ENCODE results near the gene SLC16A3. TPM values are rescaled to one million over a fixed set of nuclear protein-coding genes. Genes with fewer than 3 reads are reported as not detected.
A peak's percentile ranks its signal among the peaks of the same experiment; 100 is the strongest.

Gene SLC16A3
- polyA plus RNA-seq, 1 of the 3 experiments (the other 2 are of a cell fraction), result 70.7 TPM

DNA sequence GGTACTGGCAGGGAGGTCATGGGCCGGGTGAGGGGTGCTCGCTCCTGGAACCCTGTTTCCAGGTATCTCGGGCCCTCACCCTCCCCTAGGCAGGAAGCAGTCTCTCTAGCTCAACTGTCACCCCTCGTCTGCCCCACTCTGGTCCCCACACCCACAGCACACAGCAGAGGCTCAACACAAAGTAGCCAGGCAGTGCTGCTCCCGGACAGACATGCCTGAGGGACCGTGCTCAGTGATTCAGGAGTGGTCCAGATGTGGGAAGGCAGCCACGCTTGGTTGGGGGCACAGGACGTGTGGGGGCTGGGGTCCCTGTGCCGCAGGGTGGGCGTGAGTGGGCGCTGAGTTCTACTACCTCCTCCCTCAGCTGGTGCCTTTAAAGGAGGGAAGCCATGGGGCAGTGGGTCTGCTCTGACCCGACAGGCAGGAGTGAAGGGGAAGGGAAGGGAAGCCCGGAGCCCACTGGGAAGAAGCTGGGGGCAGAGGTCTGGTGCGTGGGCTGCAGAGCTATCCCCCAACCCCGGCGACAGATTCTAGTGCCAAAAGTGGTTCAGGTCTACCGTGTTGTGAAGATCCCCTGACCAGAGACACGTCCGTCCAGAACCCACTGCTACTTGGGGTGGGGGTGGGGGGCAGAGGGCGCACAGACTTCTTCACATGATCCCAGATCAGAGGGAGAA is 11.8 kb downstream of the SLC16A3 start:
- Histone ChIP-seq H3F3A (replicated peaks; ENCODE audit: insufficient read depth) (peaks cover 61% of the 10 kb centered on the region), H3K4me3 (ENCODE audit: low read depth in 2 of 2, low read length in 1 of 2) (no peak overlapping the region), H3K4me1 (ENCODE audit: control insufficient read depth in 1 of 2, insufficient read depth in 2 of 2, low read depth in 1 of 2, low read length in 1 of 2) (peaks cover 29 to 57% of the 10 kb centered on the region in 2 experiments; a peak in 3 of 4 replicates), H3K27me3 (ENCODE audit: insufficient read depth) (no peaks in the 10 kb centered on the region), H3K9me3 (no peaks in the 10 kb centered on the region), H3K36me3 (replicated peaks in 1 of 2; ENCODE audit: control insufficient read depth in 1 of 2, insufficient read depth in 2 of 2, low read length in 1 of 2) (peaks cover 39 to 78% of the 10 kb centered on the region in 2 experiments), H3K9me2 (no peaks in the 10 kb centered on the region), H3K27ac (ENCODE audit: low read depth in 2 of 2, low read length in 1 of 2) (peak overlapping the region; percentile 69 to 82), H3K79me2 (ENCODE audit: insufficient read depth) (peaks cover 67% of the 10 kb centered on the region; the same call in 1 of the 2 replicates), H3K9ac (peak overlapping the region; percentile 35; the same call in 1 of the 2 replicates), H2AFZ (ENCODE audit: low read depth) (no peak overlapping the region), H4K20me1 (ENCODE audit: insufficient read depth) (peaks cover 84% of the 10 kb centered on the region), H3K4me2 (peak overlapping the region; percentile 41; the same call in 1 of the 2 replicates)
- POLR2A ChIA-PET, result interaction anchor here (1.4 to 2.5 kb wide), 3 partner anchors 10 to 51 kb away, joined by 4 to 8 read pairs (median 7); partner anchors contain the start of gene SLC16A3
- DNase-seq, result no peak
- WGBS (ENCODE audit: low lambda C conversion rate), result 89% methylated on average over 17 of the region's 20 CpGs
- TF ChIP-seq RCOR1 (IDR thresholded peaks at IDR 0.05; ENCODE audit: low read length) (no peak), MEF2A (IDR thresholded peaks at IDR 0.05; ENCODE audit: borderline replicate concordance, low read depth) (no peak), ELF1 (IDR thresholded peaks at IDR 0.05) (no peak)
- TF ChIP-seq, protein P1, sequence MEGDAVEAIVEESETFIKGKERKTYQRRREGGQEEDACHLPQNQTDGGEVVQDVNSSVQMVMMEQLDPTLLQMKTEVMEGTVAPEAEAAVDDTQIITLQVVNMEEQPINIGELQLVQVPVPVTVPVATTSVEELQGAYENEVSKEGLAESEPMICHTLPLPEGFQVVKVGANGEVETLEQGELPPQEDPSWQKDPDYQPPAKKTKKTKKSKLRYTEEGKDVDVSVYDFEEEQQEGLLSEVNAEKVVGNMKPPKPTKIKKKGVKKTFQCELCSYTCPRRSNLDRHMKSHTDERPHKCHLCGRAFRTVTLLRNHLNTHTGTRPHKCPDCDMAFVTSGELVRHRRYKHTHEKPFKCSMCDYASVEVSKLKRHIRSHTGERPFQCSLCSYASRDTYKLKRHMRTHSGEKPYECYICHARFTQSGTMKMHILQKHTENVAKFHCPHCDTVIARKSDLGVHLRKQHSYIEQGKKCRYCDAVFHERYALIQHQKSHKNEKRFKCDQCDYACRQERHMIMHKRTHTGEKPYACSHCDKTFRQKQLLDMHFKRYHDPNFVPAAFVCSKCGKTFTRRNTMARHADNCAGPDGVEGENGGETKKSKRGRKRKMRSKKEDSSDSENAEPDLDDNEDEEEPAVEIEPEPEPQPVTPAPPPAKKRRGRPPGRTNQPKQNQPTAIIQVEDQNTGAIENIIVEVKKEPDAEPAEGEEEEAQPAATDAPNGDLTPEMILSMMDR (IDR thresholded peaks at IDR 0.05), result no peak
- CTCF ChIA-PET, result interaction anchor here (0.6 to 10.9 kb wide), 13 partner anchors 12 to 211 kb away, joined by 3 to 153 read pairs (median 4); partner anchors contain the start of genes CCDC57, CD7 and SLC16A3

DNA sequence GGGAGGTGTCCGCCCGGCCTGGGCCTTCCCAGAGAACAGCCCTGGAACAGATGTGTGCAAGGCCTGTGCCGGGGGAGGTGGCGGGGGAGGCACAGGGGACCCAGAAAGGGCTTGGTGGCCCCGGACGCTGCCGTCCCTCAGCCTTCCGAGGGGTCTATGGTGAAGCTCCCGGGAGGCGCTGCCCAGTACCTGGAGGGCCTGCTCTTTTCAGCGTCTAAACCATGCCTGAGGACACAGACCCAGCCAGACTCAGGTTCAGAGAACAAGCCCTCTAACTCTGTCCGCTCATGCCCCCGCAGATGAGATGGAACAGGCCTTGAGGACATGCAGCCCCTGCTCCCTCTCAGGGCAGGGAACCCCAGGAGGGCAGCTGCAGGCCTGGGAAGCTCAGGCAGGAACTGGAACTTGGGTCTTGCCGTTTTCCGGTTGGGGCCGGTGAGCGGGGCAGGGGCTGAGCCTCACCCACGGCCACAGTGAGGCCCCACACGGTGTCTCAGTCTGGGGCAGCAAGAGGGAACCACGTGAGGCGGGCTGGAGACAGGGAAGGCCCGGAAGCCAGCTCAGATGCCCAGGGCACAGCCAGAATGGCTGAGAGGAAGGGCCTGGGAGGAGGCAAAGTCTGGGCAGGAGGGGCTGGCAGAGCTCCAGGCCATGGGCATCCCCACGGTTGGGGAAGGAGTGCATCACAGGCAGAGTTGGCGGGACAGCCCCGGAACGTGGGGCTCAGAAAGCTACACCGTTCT is 12.5 kb downstream of the SLC16A3 start:
- peaks cover 45 to 79% of the 10 kb centered on the region in 2 experiments for H3K36me3 ChIP-seq (replicated peaks in 1 of 2; ENCODE audit: control insufficient read depth in 1 of 2, insufficient read depth in 2 of 2, low read length in 1 of 2)
- H3K9ac ChIP-seq, result peak overlapping the region; percentile 35; the same call in 1 of the 2 replicates
- H3K27ac ChIP-seq (ENCODE audit: low read depth in 2 of 2, low read length in 1 of 2), result peak overlapping the region; percentile 69 to 82
- peaks cover 65% of the 10 kb centered on the region for H3F3A ChIP-seq (replicated peaks; ENCODE audit: insufficient read depth)
- peaks cover 67% of the 10 kb centered on the region; the same call in 1 of the 2 replicates for H3K79me2 ChIP-seq (ENCODE audit: insufficient read depth)
- no peaks in the 10 kb centered on the region for H3K9me2 ChIP-seq
- DNase-seq, result peak; percentile 76
- TF ChIP-seq, protein P2, sequence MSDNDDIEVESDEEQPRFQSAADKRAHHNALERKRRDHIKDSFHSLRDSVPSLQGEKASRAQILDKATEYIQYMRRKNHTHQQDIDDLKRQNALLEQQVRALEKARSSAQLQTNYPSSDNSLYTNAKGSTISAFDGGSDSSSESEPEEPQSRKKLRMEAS (IDR thresholded peaks at IDR 0.05; ENCODE audit: low read depth), result peak; percentile 89
- no peak for TF ChIP-seq SMC3 (IDR thresholded peaks at IDR 0.05; ENCODE audit: low read depth, low read length)
- TF ChIP-seq FOSL2 (IDR thresholded peaks at IDR 0.05; ENCODE audit: borderline replicate concordance, low read depth), result peak; percentile 13; the same call in 1 of the 2 replicates
- TF ChIP-seq, protein P3, sequence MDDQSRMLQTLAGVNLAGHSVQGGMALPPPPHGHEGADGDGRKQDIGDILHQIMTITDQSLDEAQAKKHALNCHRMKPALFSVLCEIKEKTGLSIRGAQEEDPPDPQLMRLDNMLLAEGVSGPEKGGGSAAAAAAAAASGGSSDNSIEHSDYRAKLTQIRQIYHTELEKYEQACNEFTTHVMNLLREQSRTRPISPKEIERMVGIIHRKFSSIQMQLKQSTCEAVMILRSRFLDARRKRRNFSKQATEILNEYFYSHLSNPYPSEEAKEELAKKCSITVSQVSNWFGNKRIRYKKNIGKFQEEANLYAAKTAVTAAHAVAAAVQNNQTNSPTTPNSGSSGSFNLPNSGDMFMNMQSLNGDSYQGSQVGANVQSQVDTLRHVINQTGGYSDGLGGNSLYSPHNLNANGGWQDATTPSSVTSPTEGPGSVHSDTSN (IDR thresholded peaks at IDR 0.05), result peak; percentile 55; the same call in 1 of the 2 replicates
- TF ChIP-seq GABPA (IDR thresholded peaks at IDR 0.05; ENCODE audit: low read depth), result peak; percentile 34; the same call in 1 of the 2 replicates
- TF ChIP-seq SIN3A (IDR thresholded peaks at IDR 0.05; ENCODE audit: borderline replicate concordance, low read depth, low read length), result peak; percentile 56; the same call in 1 of the 2 replicates
- TF ChIP-seq, protein P4, sequence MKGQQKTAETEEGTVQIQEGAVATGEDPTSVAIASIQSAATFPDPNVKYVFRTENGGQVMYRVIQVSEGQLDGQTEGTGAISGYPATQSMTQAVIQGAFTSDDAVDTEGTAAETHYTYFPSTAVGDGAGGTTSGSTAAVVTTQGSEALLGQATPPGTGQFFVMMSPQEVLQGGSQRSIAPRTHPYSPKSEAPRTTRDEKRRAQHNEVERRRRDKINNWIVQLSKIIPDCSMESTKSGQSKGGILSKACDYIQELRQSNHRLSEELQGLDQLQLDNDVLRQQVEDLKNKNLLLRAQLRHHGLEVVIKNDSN (IDR thresholded peaks at IDR 0.05; ENCODE audit: borderline replicate concordance, low read depth), result peak; percentile 83
- TF ChIP-seq NFIC (IDR thresholded peaks at IDR 0.05; ENCODE audit: borderline replicate concordance), result peak; percentile 83
- TF ChIP-seq TAF1 (IDR thresholded peaks at IDR 0.05; ENCODE audit: borderline replicate concordance, low read depth, low read length), result no peak
- no peak for TF ChIP-seq YY1 (IDR thresholded peaks at IDR 0.05; ENCODE audit: low read depth)
- TF ChIP-seq POLR2AphosphoS5 (IDR thresholded peaks at IDR 0.05; ENCODE audit: low read depth, low read length), result peak; percentile 59
- peak; percentile 52; the same call in 1 of the 2 replicates for TF ChIP-seq ELF1 (IDR thresholded peaks at IDR 0.05)
- H2AFZ ChIP-seq (ENCODE audit: low read depth), result no peak overlapping the region
- CTCF ChIA-PET, result interaction anchor here (0.6 to 10.9 kb wide), 17 partner anchors 11 to 211 kb away, joined by 3 to 153 read pairs (median 4); partner anchors contain the start of genes CCDC57, CD7, SECTM1 and SLC16A3
- peaks cover 26 to 50% of the 10 kb centered on the region in 2 experiments; a peak in 3 of 4 replicates for H3K4me1 ChIP-seq (ENCODE audit: control insufficient read depth in 1 of 2, insufficient read depth in 2 of 2, low read depth in 1 of 2, low read length in 1 of 2)
- H3K27me3 ChIP-seq (ENCODE audit: insufficient read depth), result no peaks in the 10 kb centered on the region
- 55% methylated on average over 21 of the region's 27 CpGs for WGBS (ENCODE audit: low lambda C conversion rate)
- H4K20me1 ChIP-seq (ENCODE audit: insufficient read depth), result peaks cover 85% of the 10 kb centered on the region
- H3K9me3 ChIP-seq, result no peaks in the 10 kb centered on the region
- H3K4me2 ChIP-seq, result peak overlapping the region; percentile 41; the same call in 1 of the 2 replicates
- POLR2A ChIA-PET, result interaction anchor here (1.4 to 2.5 kb wide), 4 partner anchors 9 to 51 kb away, joined by 3 to 8 read pairs (median 6); partner anchors contain the start of gene SLC16A3
- H3K4me3 ChIP-seq (ENCODE audit: low read depth in 2 of 2, low read length in 1 of 2), result no peak overlapping the region

All from SK-N-SH (cell line).